T47D (cell line): ENCODE results near the gene TAF11.
"Not testable (repeated sequence)": the region's sequence is repeated elsewhere in the genome, so short reads cannot be mapped to it uniquely, and the experiment has no call there.

Experiments used
- DNase-seq, 2 experiments: peaks; one replicate each; pipeline versions ENCODE4 v3.0.0 to v3.0.0-alpha.2; 2011 to 2012; ENCODE audit warnings: low read depth in 1 of 2, low spot score in 1 of 2
- JUND ChIP-seq: IDR thresholded peaks from 2 replicates; pipeline ENCODE4 v1.6.1; 2012; ENCODE audit warnings: low read depth
- in situ Hi-C: cut with HindIII; loops from 2 replicates; pipeline ENCODE4 v1.10.0; 2016; ENCODE audit warnings: low sequenced_read_pairs, low pct_unique_long_range_greater_than_20kb

TAF11 gene

DNA sequence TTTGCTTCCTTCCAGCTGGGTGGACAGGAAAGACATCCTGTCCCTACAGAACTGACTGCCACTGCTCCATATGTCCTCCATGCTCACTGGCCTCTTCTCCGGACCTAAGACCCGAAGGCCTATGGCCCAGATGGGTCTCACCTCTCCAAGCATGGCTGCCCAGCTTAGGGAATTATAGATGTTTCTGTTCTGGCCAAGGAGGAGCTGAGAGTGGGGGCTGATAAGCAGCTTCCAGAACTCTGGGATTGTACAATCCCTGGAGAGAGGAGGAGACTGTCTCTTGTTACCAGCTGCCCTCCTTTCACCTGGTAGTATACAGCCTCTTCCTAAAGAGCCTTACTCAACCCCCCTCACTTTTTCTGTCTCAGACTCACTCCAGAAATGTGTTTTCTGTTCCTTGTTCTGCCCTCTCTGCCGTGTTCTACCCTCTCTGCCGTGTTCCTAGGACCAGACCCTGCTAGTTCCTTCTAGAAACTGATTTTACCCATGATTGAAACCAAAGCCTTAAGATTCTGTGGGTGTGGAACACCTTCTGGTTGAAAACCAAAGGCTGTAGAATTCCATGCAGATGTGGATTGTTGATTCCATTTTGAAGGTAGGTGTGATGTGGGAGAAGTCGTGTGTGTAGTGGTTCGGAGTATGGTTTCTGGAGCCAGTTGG is 29.9 kb upstream of the TAF11 start:
- DNase-seq, result no peak
- TF ChIP-seq JUND, result no peak
- in situ Hi-C loops, result no loop called here

GRCh38 chr6:34916348-34916967 is 28.6 kb upstream of the TAF11 start:
- in situ Hi-C loops, result no loop called here
- TF ChIP-seq JUND, result no peak
- DNase-seq, result no peak

DNA sequence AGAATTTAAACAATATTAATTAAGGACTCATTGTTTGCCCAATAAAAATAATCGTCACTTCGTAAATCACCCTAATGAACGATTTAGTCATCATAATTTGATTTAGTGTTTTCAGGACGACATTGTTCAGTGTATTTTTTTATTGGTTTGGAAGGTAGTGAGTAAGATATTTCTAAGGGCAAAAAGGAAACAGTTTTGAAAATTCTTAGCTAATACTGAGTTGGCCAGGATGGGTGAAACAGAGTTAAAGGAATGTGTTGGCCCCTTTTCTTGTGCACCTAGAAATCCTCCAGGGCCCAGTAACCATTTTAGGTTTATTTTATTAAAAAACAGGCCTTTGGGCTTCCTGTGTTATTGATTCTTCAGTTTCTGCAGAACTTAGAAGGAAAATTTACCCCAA is 26.5 kb upstream of the TAF11 start:
- DNase-seq, result no peak
- no peak for TF ChIP-seq JUND
- in situ Hi-C loops, result no loop called here

DNA sequence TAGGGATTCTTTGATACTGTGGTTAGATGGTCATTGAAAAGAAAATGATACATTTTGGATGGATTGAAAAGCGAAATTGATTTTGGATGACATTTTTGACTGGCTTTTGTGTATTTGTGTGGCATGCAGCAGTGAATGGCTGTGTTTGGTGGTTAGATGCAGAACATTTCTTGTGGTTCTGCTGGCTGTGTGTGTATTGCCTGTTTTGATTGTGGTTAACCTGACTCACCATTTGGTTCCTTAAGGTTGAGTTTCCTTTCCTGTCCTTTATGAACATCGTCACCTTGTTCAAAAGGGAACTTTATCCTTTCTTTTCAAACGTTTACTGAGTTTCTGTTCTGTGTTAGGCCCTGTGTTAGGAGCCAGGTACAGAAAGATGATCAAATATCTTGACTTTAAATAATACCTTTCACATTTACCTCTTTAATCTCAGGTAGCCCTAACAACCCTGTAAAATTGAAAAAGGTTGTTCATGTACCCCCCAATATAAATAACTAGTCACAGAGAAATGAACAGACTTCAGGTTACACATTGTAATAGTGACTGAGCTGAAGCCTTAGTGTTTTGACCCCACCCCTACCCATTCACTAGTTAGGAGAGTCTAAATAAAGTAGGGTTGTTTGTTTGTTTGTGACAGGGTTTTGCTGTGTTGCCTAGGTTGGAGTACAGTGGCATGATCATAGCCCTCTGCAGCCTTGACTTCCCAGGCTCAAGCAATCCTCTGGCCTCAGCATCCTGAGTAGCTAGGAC is 25.0 kb upstream of the TAF11 start:
- in situ Hi-C loops, result no loop called here
- no peak for DNase-seq
- TF ChIP-seq JUND, result no peak

GRCh38 chr6:34911822-34912221 is 24.0 kb upstream of the TAF11 start:
- TF ChIP-seq JUND, result no peak

DNA sequence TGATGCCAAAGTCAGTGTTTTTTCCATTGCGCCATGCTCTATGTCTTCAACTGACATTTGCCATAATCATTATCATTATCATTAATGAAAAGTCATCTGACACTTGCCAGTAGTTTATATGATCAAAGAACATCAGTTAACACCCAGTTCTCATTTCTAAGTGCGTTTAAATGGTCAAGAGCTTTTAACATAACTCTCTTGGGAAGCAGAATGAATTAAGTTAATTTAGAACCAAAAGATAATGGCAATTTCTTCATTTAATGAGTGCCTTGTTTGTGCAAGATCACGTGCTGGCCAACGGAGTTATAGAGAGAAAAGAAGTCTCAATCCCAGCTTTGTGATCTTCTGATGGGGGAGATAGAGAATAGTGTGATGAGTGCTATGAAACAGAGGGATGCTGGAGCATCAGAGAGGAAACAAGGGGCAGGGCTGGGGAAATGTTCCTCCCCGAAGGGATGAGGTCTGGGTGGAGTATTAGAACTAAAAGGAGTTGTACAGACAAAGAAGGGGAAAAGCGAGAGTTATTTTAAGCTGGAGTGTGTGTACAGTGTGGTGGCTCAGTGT is 21.6 kb upstream of the TAF11 start:
- TF ChIP-seq JUND, result no peak
- in situ Hi-C loops, result no loop called here

More at GRCh38 chr6:34911822-34912221, 24.0 kb upstream of the TAF11 start:
- DNase-seq, result no peak
- in situ Hi-C loops, result no loop called here

GRCh38 chr6:34908194-34908593 is 20.4 kb upstream of the TAF11 start:
- in situ Hi-C loops, result no loop called here
- no peak for DNase-seq
- TF ChIP-seq JUND, result no peak

More for the DNA sequence above, 21.6 kb upstream of the TAF11 start:
- no peak for DNase-seq

DNA sequence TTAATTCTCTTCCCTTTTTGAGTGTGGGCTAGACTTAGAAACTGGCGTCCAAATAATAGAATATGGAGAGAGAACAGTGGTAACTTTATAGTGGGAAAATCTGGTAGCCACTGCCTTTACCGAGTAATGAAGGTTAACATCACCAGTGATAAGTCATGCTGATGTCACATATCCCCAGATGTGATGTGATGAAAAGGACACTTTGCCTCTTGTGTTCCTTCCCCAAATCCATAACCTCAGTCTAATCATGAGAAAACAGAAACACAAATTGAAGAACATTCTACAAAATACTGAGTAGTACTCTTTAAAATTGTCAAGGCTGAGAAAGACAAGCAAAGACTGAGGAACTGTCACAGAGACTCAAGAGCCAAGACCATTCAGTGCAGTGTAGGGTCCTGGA is 19.0 kb upstream of the TAF11 start:
- in situ Hi-C loops, result no loop called here
- TF ChIP-seq JUND, result no peak
- DNase-seq, result no peak

DNA sequence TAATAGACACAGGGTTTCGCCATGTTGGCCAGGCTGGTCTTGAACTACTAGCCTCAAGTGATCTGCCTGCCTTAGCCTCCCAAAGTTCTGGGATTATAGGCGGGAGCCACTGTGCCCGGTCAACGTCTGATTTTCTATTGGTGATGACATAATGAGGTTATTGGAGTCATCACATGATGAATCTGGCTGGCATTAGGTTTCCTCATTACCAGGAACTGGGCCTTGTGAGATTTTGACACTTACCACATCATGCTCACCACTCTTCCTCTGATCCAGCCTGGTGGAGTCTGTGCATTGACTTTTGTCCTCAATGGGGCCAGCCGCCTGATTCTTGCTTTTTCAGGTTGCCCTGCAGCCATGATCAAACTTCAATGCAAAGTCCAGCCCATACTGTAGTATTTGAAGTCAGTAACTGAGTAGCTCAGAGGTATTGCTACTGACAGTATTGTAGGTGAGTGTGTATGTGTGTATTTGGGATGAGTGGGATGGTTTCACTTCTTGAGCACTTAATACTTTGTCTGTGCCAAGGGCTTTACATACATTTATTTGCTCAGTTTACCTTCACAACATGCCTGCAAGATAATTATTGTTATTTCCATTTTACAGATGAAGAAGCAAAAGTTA is 17.3 kb upstream of the TAF11 start:
- TF ChIP-seq JUND, result no peak
- in situ Hi-C loops, result no loop called here
- DNase-seq, result no peak

DNA sequence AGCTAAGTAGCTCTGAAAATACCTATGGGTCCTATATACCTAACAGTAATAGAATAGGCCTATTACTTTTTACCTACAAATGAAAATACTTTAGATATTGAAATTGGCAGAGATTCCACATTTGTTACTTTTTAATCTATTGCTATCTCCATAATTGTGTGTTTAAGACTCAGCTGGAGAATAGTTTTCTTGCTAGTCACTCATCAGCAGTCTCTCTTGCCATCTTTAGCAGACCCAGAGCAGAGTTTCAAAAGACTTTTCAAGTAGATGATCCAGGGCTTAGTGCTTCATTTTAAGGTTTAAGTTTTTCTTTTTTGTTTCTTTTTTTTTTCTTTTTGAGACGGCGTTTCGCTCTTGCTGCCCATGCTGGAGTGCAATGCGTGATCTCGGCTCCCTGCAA is 14.1 kb upstream of the TAF11 start:
- in situ Hi-C loops, result no loop called here
- DNase-seq, result no peak
- no peak for TF ChIP-seq JUND

GRCh38 chr6:34900321-34901031 is 12.6 kb upstream of the TAF11 start:
- no peak for TF ChIP-seq JUND
- no peak for DNase-seq
- in situ Hi-C loops, result no loop called here

GRCh38 chr6:34899748-34900147 is 11.9 kb upstream of the TAF11 start:
- in situ Hi-C loops, result not testable (repeated sequence)

More at GRCh38 chr6:34899748-34900147, 11.9 kb upstream of the TAF11 start:
- DNase-seq, result not testable (repeated sequence)
